ENCODE results near the gene MRPL1. TPM values are rescaled to one million over a fixed set of nuclear protein-coding genes. Genes with fewer than 3 reads are reported as not detected.

The MRPL1 gene
- polyA plus RNA-seq, 3 donors = 4.0 to 11.8 (median 10.7) TPM

DNA sequence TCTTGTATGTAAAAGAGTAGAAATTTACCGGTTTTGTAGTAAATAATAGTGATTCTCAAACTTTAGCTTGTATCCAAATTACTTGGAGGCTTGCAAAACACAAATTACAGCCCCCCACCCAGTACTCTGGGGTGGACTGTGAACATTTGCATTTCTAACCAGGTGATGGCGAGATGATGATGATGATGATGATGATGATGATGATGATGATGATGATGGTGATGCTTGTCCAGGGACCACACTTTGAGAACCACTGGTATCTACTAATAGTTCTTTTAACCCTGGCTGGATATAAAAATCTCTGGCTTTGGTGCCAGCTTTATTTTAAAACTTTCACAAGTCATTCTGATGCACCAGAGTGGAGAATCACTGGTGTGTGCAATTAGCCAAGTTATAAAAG is 96.3 kb downstream of the MRPL1 start:
- Histone ChIP-seq H3K4me2 (replicated peaks; ENCODE audit: extremely low read depth, low read length, poor library complexity, severe bottlenecking) (no peak overlapping the region), H3K9ac (ENCODE audit: insufficient read depth, low read length, poor library complexity, severe bottlenecking) (no peak overlapping the region), H3K4me1 (ENCODE audit: control insufficient read depth in 1 of 2, insufficient read depth in 2 of 2, low read length in 2 of 2) (no peaks in the 10 kb centered on the region), H3K36me3 (replicated peaks in 1 of 2; ENCODE audit: control insufficient read depth in 1 of 2, insufficient read depth in 2 of 2, low read length in 2 of 2) (peaks cover 3 to 10% of the 10 kb centered on the region in 2 donors), H3K9me3 (replicated peaks in 1 of 2; ENCODE audit: control insufficient read depth in 1 of 2, insufficient read depth in 1 of 2, low read length in 2 of 2) (no peaks in the 10 kb centered on the region), H3K79me2 (ENCODE audit: insufficient read depth, low read length) (no peaks in the 10 kb centered on the region), H3K27me3 (ENCODE audit: control insufficient read depth in 2 of 2, insufficient read depth in 2 of 2, low read length in 2 of 2) (no peaks in the 10 kb centered on the region), H4K20me1 (ENCODE audit: insufficient read depth, low read length) (no peaks in the 10 kb centered on the region), H2AFZ (ENCODE audit: insufficient read depth, low read depth, low read length, poor library complexity, severe bottlenecking) (no peak overlapping the region), H3K27ac (ENCODE audit: low read depth in 1 of 2, low read length in 2 of 2) (no peak overlapping the region), H3K4me3 (replicated peaks in 1 of 3; ENCODE audit: low read depth in 2 of 3, low read length in 3 of 3) (no peak overlapping the region)
- peaks cover 8% of the 10 kb centered on the region in 2 donors for H3K36me3 Mint-ChIP-seq
- H3K9me3 Mint-ChIP-seq = no peaks in the 10 kb centered on the region
- no CpG with 5 or more reads among the region's 2 CpGs for WGBS (ENCODE audit: insufficient coverage)
- no peak for DNase-seq
- no peak for TF ChIP-seq CTCF (IDR thresholded peaks at IDR 0.05)
- no peak overlapping the region for H3K27ac Mint-ChIP-seq
- H3K4me1 Mint-ChIP-seq = no peaks in the 10 kb centered on the region
- intact Hi-C loops (cut with micrococcal nuclease) = no loop called here
- no peak overlapping the region for H3K4me3 Mint-ChIP-seq
- H3K27me3 Mint-ChIP-seq (ENCODE audit: low read depth in 3 of 3) = peaks cover 0 to 2% (median 0%) of the 10 kb centered on the region in 3 donors

GRCh38 chr4:77959566-77960338 is 97.1 kb downstream of the MRPL1 start:
- Histone ChIP-seq H3K36me3 (replicated peaks in 1 of 2; ENCODE audit: control insufficient read depth in 1 of 2, insufficient read depth in 2 of 2, low read length in 2 of 2) (peaks cover 0 to 2% of the 10 kb centered on the region in 2 donors), H3K4me2 (replicated peaks; ENCODE audit: extremely low read depth, low read length, poor library complexity, severe bottlenecking) (no peak overlapping the region), H3K4me3 (replicated peaks in 1 of 3; ENCODE audit: low read depth in 2 of 3, low read length in 3 of 3) (no peak overlapping the region), H3K4me1 (ENCODE audit: control insufficient read depth in 1 of 2, insufficient read depth in 2 of 2, low read length in 2 of 2) (no peaks in the 10 kb centered on the region), H3K27me3 (ENCODE audit: control insufficient read depth in 2 of 2, insufficient read depth in 2 of 2, low read length in 2 of 2) (no peaks in the 10 kb centered on the region), H3K9ac (ENCODE audit: insufficient read depth, low read length, poor library complexity, severe bottlenecking) (no peak overlapping the region), H4K20me1 (ENCODE audit: insufficient read depth, low read length) (no peaks in the 10 kb centered on the region), H3K27ac (ENCODE audit: low read depth in 1 of 2, low read length in 2 of 2) (no peak overlapping the region), H3K79me2 (ENCODE audit: insufficient read depth, low read length) (no peaks in the 10 kb centered on the region), H2AFZ (ENCODE audit: insufficient read depth, low read depth, low read length, poor library complexity, severe bottlenecking) (no peak overlapping the region), H3K9me3 (replicated peaks in 1 of 2; ENCODE audit: control insufficient read depth in 1 of 2, insufficient read depth in 1 of 2, low read length in 2 of 2) (no peaks in the 10 kb centered on the region)
- no CpG with 5 or more reads among the region's 6 CpGs for WGBS (ENCODE audit: insufficient coverage)
- TF ChIP-seq CTCF (IDR thresholded peaks at IDR 0.05) = peak; percentile 84
- H3K36me3 Mint-ChIP-seq = peaks cover 2% of the 10 kb centered on the region in 2 donors
- no peak overlapping the region for H3K27ac Mint-ChIP-seq
- no peaks in the 10 kb centered on the region for H3K4me1 Mint-ChIP-seq
- DNase-seq = peak; percentile 2 to 8 (median 7)
- no peaks in the 10 kb centered on the region for H3K9me3 Mint-ChIP-seq
- no peak overlapping the region for H3K4me3 Mint-ChIP-seq
- peaks cover 0 to 3% (median 0%) of the 10 kb centered on the region in 3 donors for H3K27me3 Mint-ChIP-seq (ENCODE audit: low read depth in 3 of 3)
- intact Hi-C loops (cut with micrococcal nuclease) = loop anchor here in 1 of 2 donors (10.0 kb wide), 1 partner anchor 905 kb away; no protein-coding TSS in a partner anchor

Data from CD14-positive monocyte (primary cell).